ENCODE data around the gene RABGAP1. TPM values are rescaled to one million over a fixed set of nuclear protein-coding genes. Genes with fewer than 3 reads are reported as not detected.

RABGAP1 gene
- total RNA-seq, 1 donor from 2014 or later = 44.7 TPM

GRCh38 chr9:122936464-122936863 lies 4.4 kb upstream of the RABGAP1 start:
- TF ChIP-seq CTCF (IDR thresholded peaks at IDR 0.05; ENCODE audit: insufficient read depth, low read depth, low read length) (no peak), EZH2 (IDR thresholded peaks at IDR 0.05; ENCODE audit: insufficient read depth, low read length) (no peak)
- peaks cover 11% of the 10 kb centered on the region for H4K20me1 ChIP-seq (ENCODE audit: insufficient read depth, low read length)
- DNase-seq (ENCODE audit: low read depth) = no peak
- no peaks in the 10 kb centered on the region for H3K9me3 Mint-ChIP-seq (ENCODE audit: unreplicated experiment)
- no peaks in the 10 kb centered on the region for H3K9me3 ChIP-seq (ENCODE audit: insufficient read depth, low read depth, low read length)
- no peak overlapping the region for H3K27ac ChIP-seq (ENCODE audit: low read depth, low read length)
- H3K79me2 ChIP-seq (ENCODE audit: insufficient read depth, low read length) = peaks cover 62% of the 10 kb centered on the region
- H3K27me3 Mint-ChIP-seq (ENCODE audit: low read depth, unreplicated experiment) = no peaks in the 10 kb centered on the region
- no peak for FAIRE-seq
- peaks cover 11% of the 10 kb centered on the region for H3K4me1 Mint-ChIP-seq (ENCODE audit: low read depth, unreplicated experiment)
- peaks cover 4% of the 10 kb centered on the region for H3K36me3 ChIP-seq (ENCODE audit: insufficient read depth, low read length)
- H3K4me2 ChIP-seq (ENCODE audit: low read length) = no peak overlapping the region
- H3K4me3 Mint-ChIP-seq (ENCODE audit: unreplicated experiment) = no peak overlapping the region
- no peak overlapping the region for H3K4me3 ChIP-seq (ENCODE audit: insufficient read depth, low read depth, low read length)
- H3K9ac ChIP-seq (ENCODE audit: low read length) = no peak overlapping the region
- H3K4me1 ChIP-seq (ENCODE audit: insufficient read depth, low read length) = no peaks in the 10 kb centered on the region
- no peak overlapping the region for H2AFZ ChIP-seq (ENCODE audit: low read depth, low read length)
- H3K36me3 Mint-ChIP-seq (ENCODE audit: low read depth, unreplicated experiment) = no peaks in the 10 kb centered on the region
- H3K27ac Mint-ChIP-seq (ENCODE audit: unreplicated experiment) = no peak overlapping the region
- H3K27me3 ChIP-seq (ENCODE audit: insufficient read depth, low read length) = no peaks in the 10 kb centered on the region

- Mint-ChIP-seq H3K27ac (ENCODE audit: unreplicated experiment) (no peak overlapping the region), H3K27me3 (ENCODE audit: low read depth, unreplicated experiment) (no peaks in the 10 kb centered on the region)
- no peak for DNase-seq (ENCODE audit: low read depth)
These were observed 3.9 kb upstream of the RABGAP1 start for GRCh38 chr9:122936883-122937282.

More at GRCh38 chr9:122936883-122937282, 3.9 kb upstream of the RABGAP1 start:
- Mint-ChIP-seq H3K4me1 (ENCODE audit: low read depth, unreplicated experiment) (peaks cover 13% of the 10 kb centered on the region), H3K36me3 (ENCODE audit: low read depth, unreplicated experiment) (no peaks in the 10 kb centered on the region), H3K4me3 (ENCODE audit: unreplicated experiment) (no peak overlapping the region), H3K9me3 (ENCODE audit: unreplicated experiment) (no peaks in the 10 kb centered on the region)
- H3K4me3 ChIP-seq (ENCODE audit: insufficient read depth, low read depth, low read length) = no peak overlapping the region
- no peak overlapping the region for H2AFZ ChIP-seq (ENCODE audit: low read depth, low read length)
- H3K4me2 ChIP-seq (ENCODE audit: low read length) = no peak overlapping the region
- H3K4me1 ChIP-seq (ENCODE audit: insufficient read depth, low read length) = peaks cover 4% of the 10 kb centered on the region
- H3K79me2 ChIP-seq (ENCODE audit: insufficient read depth, low read length) = peaks cover 62% of the 10 kb centered on the region
- H3K9ac ChIP-seq (ENCODE audit: low read length) = no peak overlapping the region
- H3K27ac ChIP-seq (ENCODE audit: low read depth, low read length) = no peak overlapping the region
- H3K9me3 ChIP-seq (ENCODE audit: insufficient read depth, low read depth, low read length) = no peaks in the 10 kb centered on the region
- FAIRE-seq = no peak
- no peak for TF ChIP-seq EZH2 (IDR thresholded peaks at IDR 0.05; ENCODE audit: insufficient read depth, low read length)
- TF ChIP-seq CTCF (IDR thresholded peaks at IDR 0.05; ENCODE audit: insufficient read depth, low read depth, low read length) = no peak
- peaks cover 4% of the 10 kb centered on the region for H3K36me3 ChIP-seq (ENCODE audit: insufficient read depth, low read length)
- no peaks in the 10 kb centered on the region for H3K27me3 ChIP-seq (ENCODE audit: insufficient read depth, low read length)
- peaks cover 15% of the 10 kb centered on the region for H4K20me1 ChIP-seq (ENCODE audit: insufficient read depth, low read length)

Measured in astrocyte (in vitro differentiated cells and primary cell).